Measurements from ENCODE around the gene APOO.

Gene APOO

GRCh38 chrX:23815376-23815775 is 92.4 kb downstream of the APOO start:
- TF ChIP-seq REST (IDR thresholded peaks at IDR 0.05; ENCODE audit: low read depth): no peak
- no peak for TF ChIP-seq ZBTB7A (IDR thresholded peaks at IDR 0.05; ENCODE audit: low read depth)
- TF ChIP-seq MAX (IDR thresholded peaks at IDR 0.05): no peak
- no peak for TF ChIP-seq EGR1 (IDR thresholded peaks at IDR 0.05)
- no peak for TF ChIP-seq NFIC (IDR thresholded peaks at IDR 0.05)
- TF ChIP-seq CEBPB (IDR thresholded peaks at IDR 0.05): no peak
- TF ChIP-seq YY1 (IDR thresholded peaks at IDR 0.05; ENCODE audit: low read depth): no peak
- no peak for TF ChIP-seq USF1 (IDR thresholded peaks at IDR 0.05)
- no peak for TF ChIP-seq TCF12 (IDR thresholded peaks at IDR 0.05; ENCODE audit: low read depth)
- TF ChIP-seq CREB1 (IDR thresholded peaks at IDR 0.05; ENCODE audit: low read depth): no peak
- TF ChIP-seq TEAD4 (IDR thresholded peaks at IDR 0.05): no peak
- TF ChIP-seq TAF1 (IDR thresholded peaks at IDR 0.05; ENCODE audit: low read depth): no peak
- TF ChIP-seq EP300 (IDR thresholded peaks at IDR 0.05; ENCODE audit: borderline replicate concordance): no peak
- TF ChIP-seq RAD21 (IDR thresholded peaks at IDR 0.05; ENCODE audit: low read depth): no peak
- no peak for TF ChIP-seq FOXM1 (IDR thresholded peaks at IDR 0.05; ENCODE audit: borderline replicate concordance, low read depth)

GRCh38 chrX:23813808-23814207 is 93.9 kb downstream of the APOO start:
- TF ChIP-seq TAF1 (IDR thresholded peaks at IDR 0.05; ENCODE audit: low read depth): no peak
- no peak for TF ChIP-seq FOXM1 (IDR thresholded peaks at IDR 0.05; ENCODE audit: borderline replicate concordance, low read depth)

GRCh38 chrX:23811656-23812055 is 96.1 kb downstream of the APOO start:
- no peak for TF ChIP-seq REST (IDR thresholded peaks at IDR 0.05; ENCODE audit: low read depth)
- TF ChIP-seq TEAD4 (IDR thresholded peaks at IDR 0.05): no peak
- TF ChIP-seq YY1 (IDR thresholded peaks at IDR 0.05; ENCODE audit: low read depth): no peak
- TF ChIP-seq MAX (IDR thresholded peaks at IDR 0.05): no peak
- no peak for TF ChIP-seq EGR1 (IDR thresholded peaks at IDR 0.05)
- no peak for TF ChIP-seq CREB1 (IDR thresholded peaks at IDR 0.05; ENCODE audit: low read depth)
- no peak for TF ChIP-seq FOXM1 (IDR thresholded peaks at IDR 0.05; ENCODE audit: borderline replicate concordance, low read depth)

- no peak for TF ChIP-seq FOXM1 (IDR thresholded peaks at IDR 0.05; ENCODE audit: borderline replicate concordance, low read depth)
- TF ChIP-seq EP300 (IDR thresholded peaks at IDR 0.05; ENCODE audit: borderline replicate concordance): no peak
Measured at GRCh38 chrX:23811108-23811651, 96.6 kb downstream of the APOO start.

GRCh38 chrX:23810279-23810678 is 97.5 kb downstream of the APOO start:
- TF ChIP-seq NFIC (IDR thresholded peaks at IDR 0.05) (no peak), TCF12 (IDR thresholded peaks at IDR 0.05; ENCODE audit: low read depth) (no peak), ZBTB7A (IDR thresholded peaks at IDR 0.05; ENCODE audit: low read depth) (no peak), TEAD4 (IDR thresholded peaks at IDR 0.05) (no peak), RAD21 (IDR thresholded peaks at IDR 0.05; ENCODE audit: low read depth) (no peak), TAF1 (IDR thresholded peaks at IDR 0.05; ENCODE audit: low read depth) (no peak), EP300 (IDR thresholded peaks at IDR 0.05; ENCODE audit: borderline replicate concordance) (no peak), EGR1 (IDR thresholded peaks at IDR 0.05) (no peak), CREB1 (IDR thresholded peaks at IDR 0.05; ENCODE audit: low read depth) (no peak), MAX (IDR thresholded peaks at IDR 0.05) (no peak), REST (IDR thresholded peaks at IDR 0.05; ENCODE audit: low read depth) (no peak), USF1 (IDR thresholded peaks at IDR 0.05) (no peak), YY1 (IDR thresholded peaks at IDR 0.05; ENCODE audit: low read depth) (no peak), FOXM1 (IDR thresholded peaks at IDR 0.05; ENCODE audit: borderline replicate concordance, low read depth) (no peak), CEBPB (IDR thresholded peaks at IDR 0.05) (no peak)
